Measurements from ENCODE around the gene KRTAP5-1. TPM values are rescaled to one million over a fixed set of nuclear protein-coding genes. Genes with fewer than 3 reads are reported as not detected.

The KRTAP5-1 gene
- total RNA-seq, 4 donors from 2014 or later: not detected

DNA sequence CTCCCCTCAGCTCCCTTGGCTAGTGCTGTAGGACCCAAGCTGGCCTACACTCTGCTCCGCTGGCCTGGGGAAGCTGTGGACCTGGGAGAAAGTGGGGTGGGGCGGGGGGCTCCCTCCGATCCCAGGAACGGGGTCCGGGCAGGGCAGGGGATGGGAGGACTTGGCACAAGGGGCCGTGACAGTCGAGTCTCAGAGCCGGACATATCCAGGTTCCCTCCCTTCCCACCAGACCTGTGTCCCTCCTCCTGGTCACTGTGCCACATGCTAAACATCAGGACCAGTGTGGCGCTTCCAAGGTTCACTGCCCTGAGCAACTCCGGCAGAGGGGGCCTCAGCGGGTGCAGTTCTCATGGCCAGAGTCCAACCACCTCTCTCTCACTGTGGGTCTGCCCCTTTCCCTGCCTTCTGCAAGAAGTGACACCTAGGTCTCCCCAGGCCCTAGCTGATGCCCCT, 15.1 kb downstream of the KRTAP5-1 start:
- no peak for DNase-seq (ENCODE audit: extremely low spot score)

GRCh38 chr11:1569251-1569780, 15.8 kb downstream of the KRTAP5-1 start:
- no peak for DNase-seq (ENCODE audit: extremely low spot score)
- Histone ChIP-seq H3K4me3 (no peak overlapping the region), H3K4me1 (peaks cover 62 to 93% (median 78%) of the 10 kb centered on the region in 4 donors), H3K9me3 (no peaks in the 10 kb centered on the region), H3K27me3 (peaks cover 0 to 11% (median under 1%) of the 10 kb centered on the region in 4 donors), H3K27ac (replicated peaks in 1 of 4) (peak overlapping the region; percentile 20 to 86 (median 84)), H3K36me3 (peaks cover 0 to 12% (median 2%) of the 10 kb centered on the region in 4 donors)
- TF ChIP-seq EP300 (IDR thresholded peaks at IDR 0.05) (no peak), POLR2A (IDR thresholded peaks at IDR 0.05; ENCODE audit: low read depth) (no peak), POLR2AphosphoS5 (IDR thresholded peaks at IDR 0.05) (no peak)
- TF ChIP-seq, protein P1, sequence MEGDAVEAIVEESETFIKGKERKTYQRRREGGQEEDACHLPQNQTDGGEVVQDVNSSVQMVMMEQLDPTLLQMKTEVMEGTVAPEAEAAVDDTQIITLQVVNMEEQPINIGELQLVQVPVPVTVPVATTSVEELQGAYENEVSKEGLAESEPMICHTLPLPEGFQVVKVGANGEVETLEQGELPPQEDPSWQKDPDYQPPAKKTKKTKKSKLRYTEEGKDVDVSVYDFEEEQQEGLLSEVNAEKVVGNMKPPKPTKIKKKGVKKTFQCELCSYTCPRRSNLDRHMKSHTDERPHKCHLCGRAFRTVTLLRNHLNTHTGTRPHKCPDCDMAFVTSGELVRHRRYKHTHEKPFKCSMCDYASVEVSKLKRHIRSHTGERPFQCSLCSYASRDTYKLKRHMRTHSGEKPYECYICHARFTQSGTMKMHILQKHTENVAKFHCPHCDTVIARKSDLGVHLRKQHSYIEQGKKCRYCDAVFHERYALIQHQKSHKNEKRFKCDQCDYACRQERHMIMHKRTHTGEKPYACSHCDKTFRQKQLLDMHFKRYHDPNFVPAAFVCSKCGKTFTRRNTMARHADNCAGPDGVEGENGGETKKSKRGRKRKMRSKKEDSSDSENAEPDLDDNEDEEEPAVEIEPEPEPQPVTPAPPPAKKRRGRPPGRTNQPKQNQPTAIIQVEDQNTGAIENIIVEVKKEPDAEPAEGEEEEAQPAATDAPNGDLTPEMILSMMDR (IDR thresholded peaks at IDR 0.05): no peak
- intact Hi-C loops (cut with DNase I): no loop called here
- whole genome bisulfite sequencing: 69% methylated on average over 12 of the region's 14 CpGs

More for the DNA sequence above, 15.1 kb downstream of the KRTAP5-1 start:
- no peak overlapping the region for H3K4me3 ChIP-seq
- WGBS: 67% methylated on average over 11 of the region's 11 CpGs
- intact Hi-C loops (cut with DNase I): no loop called here
- TF ChIP-seq POLR2A (IDR thresholded peaks at IDR 0.05; ENCODE audit: low read depth): no peak
- no peak for TF ChIP-seq EP300 (IDR thresholded peaks at IDR 0.05)
- TF ChIP-seq, protein P1 (IDR thresholded peaks at IDR 0.05): no peak
- no peak for TF ChIP-seq POLR2AphosphoS5 (IDR thresholded peaks at IDR 0.05)
- H3K36me3 ChIP-seq: peaks cover 0 to 9% (median 2%) of the 10 kb centered on the region in 4 donors
- H3K9me3 ChIP-seq: no peaks in the 10 kb centered on the region
- H3K27me3 ChIP-seq: peaks cover 0 to 11% (median 2%) of the 10 kb centered on the region in 4 donors
- H3K4me1 ChIP-seq: peaks cover 59 to 93% (median 75%) of the 10 kb centered on the region in 4 donors
- H3K27ac ChIP-seq (replicated peaks in 1 of 4): peak overlapping the region; percentile 82 to 86 (median 85)

GRCh38 chr11:1568441-1568911, 16.6 kb downstream of the KRTAP5-1 start:
- intact Hi-C loops (cut with DNase I): no loop called here
- Histone ChIP-seq H3K36me3 (peaks cover 0 to 20% (median 6%) of the 10 kb centered on the region in 4 donors), H3K4me3 (no peak overlapping the region), H3K4me1 (peaks cover 59 to 93% (median 76%) of the 10 kb centered on the region in 4 donors), H3K27ac (replicated peaks in 1 of 4) (peak overlapping the region in 2 of 4 donors; percentile 20 to 82), H3K27me3 (peaks cover 0 to 11% (median 0%) of the 10 kb centered on the region in 4 donors), H3K9me3 (no peaks in the 10 kb centered on the region)
- 56% methylated on average over 8 of the region's 13 CpGs for WGBS
- DNase-seq (ENCODE audit: extremely low spot score): no peak
- TF ChIP-seq POLR2A (IDR thresholded peaks at IDR 0.05; ENCODE audit: low read depth) (no peak), EP300 (IDR thresholded peaks at IDR 0.05) (no peak), POLR2AphosphoS5 (IDR thresholded peaks at IDR 0.05) (no peak)
- TF ChIP-seq, protein P1 (IDR thresholded peaks at IDR 0.05): no peak

GRCh38 chr11:1567721-1568100, 17.4 kb downstream of the KRTAP5-1 start:
- 10% methylated on average over 2 of the region's 7 CpGs for WGBS
- peak overlapping the region in 3 of 4 donors; percentile 18 to 82 (median 22) for H3K27ac ChIP-seq (replicated peaks in 1 of 4)
- intact Hi-C loops (cut with DNase I): no loop called here
- TF ChIP-seq POLR2A (IDR thresholded peaks at IDR 0.05; ENCODE audit: low read depth) (no peak), EP300 (IDR thresholded peaks at IDR 0.05) (no peak), POLR2AphosphoS5 (IDR thresholded peaks at IDR 0.05) (no peak)
- TF ChIP-seq, protein P1 (IDR thresholded peaks at IDR 0.05): no peak
- no peak for DNase-seq (ENCODE audit: extremely low spot score)
- no peak overlapping the region for H3K4me3 ChIP-seq
- H3K4me1 ChIP-seq: peaks cover 51 to 93% (median 68%) of the 10 kb centered on the region in 4 donors
- peaks cover 0 to 10% (median 0%) of the 10 kb centered on the region in 4 donors for H3K27me3 ChIP-seq
- no peaks in the 10 kb centered on the region for H3K9me3 ChIP-seq
- H3K36me3 ChIP-seq: peaks cover 0 to 28% (median 14%) of the 10 kb centered on the region in 4 donors
